ENCODE data around the gene BSCL2. TPM values are rescaled to one million over a fixed set of nuclear protein-coding genes. Genes with fewer than 3 reads are reported as not detected.
"Not testable (repeated sequence)": the region's sequence is repeated elsewhere in the genome, so short reads cannot be mapped to it uniquely, and the experiment has no call there.

BSCL2 gene
- total RNA-seq, 1 donor from 2014 or later, result 23.7 TPM

DNA sequence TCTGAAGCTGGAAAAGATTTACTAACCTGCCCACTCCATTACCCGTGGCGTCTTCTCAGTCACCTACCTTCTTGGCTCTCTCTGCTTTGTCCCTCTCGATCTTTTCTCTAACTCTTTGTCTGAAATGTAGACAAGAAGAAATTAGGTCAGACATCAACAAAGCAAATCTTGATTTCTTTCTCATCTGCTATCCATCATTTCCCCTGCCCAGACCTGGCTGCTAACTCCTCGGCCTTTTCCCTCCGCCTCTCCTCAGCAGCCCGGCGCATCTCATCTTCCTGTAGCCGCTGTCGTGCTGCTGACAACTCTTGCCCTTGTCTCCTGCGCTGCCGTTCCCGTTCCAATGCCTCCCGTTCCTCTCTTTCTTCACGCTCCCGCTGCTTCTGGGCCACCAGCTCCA lies 29.5 kb downstream of the BSCL2 start:
- H3K36me3 ChIP-seq (ENCODE audit: control insufficient read depth, insufficient read depth, low read length), result peaks cover 5% of the 10 kb centered on the region
- FAIRE-seq, result no peak

DNA sequence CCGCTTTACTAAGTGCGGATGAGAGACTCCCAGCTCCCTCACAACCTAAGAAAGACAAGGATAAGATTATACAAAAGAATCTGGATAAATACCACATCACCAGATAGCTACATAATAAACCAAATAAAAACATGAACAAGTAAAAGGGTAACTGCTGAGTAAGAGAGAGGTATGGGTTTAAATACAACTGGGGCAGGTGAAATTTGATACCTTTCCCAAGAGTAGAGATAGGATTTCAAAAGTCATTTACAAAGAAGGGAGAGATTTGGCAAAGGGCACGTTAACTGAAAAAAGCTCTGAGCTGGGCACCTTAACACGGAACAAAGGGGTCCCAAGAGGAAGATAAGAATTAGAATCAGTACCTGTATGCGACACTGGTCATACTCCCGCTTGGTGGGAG lies 30.1 kb downstream of the BSCL2 start:
- Histone ChIP-seq H3K4me3 (ENCODE audit: low read depth, low read length) (no peak overlapping the region), H3K27me3 (ENCODE audit: control insufficient read depth, insufficient read depth, low read length) (no peaks in the 10 kb centered on the region), H3K36me3 (ENCODE audit: control insufficient read depth, insufficient read depth, low read length) (peaks cover 5% of the 10 kb centered on the region)
- no peak for FAIRE-seq
- TF ChIP-seq, protein P1, sequence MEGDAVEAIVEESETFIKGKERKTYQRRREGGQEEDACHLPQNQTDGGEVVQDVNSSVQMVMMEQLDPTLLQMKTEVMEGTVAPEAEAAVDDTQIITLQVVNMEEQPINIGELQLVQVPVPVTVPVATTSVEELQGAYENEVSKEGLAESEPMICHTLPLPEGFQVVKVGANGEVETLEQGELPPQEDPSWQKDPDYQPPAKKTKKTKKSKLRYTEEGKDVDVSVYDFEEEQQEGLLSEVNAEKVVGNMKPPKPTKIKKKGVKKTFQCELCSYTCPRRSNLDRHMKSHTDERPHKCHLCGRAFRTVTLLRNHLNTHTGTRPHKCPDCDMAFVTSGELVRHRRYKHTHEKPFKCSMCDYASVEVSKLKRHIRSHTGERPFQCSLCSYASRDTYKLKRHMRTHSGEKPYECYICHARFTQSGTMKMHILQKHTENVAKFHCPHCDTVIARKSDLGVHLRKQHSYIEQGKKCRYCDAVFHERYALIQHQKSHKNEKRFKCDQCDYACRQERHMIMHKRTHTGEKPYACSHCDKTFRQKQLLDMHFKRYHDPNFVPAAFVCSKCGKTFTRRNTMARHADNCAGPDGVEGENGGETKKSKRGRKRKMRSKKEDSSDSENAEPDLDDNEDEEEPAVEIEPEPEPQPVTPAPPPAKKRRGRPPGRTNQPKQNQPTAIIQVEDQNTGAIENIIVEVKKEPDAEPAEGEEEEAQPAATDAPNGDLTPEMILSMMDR (IDR thresholded peaks at IDR 0.05; ENCODE audit: insufficient read depth, low read length, severe bottlenecking), result no peak
- no peak for DNase-seq (ENCODE audit: low read depth)

More for the DNA sequence above, 29.5 kb downstream of the BSCL2 start:
- DNase-seq (ENCODE audit: low read depth), result no peak
- H3K27me3 ChIP-seq (ENCODE audit: control insufficient read depth, insufficient read depth, low read length), result no peaks in the 10 kb centered on the region
- H3K4me3 ChIP-seq (ENCODE audit: low read depth, low read length), result no peak overlapping the region
- TF ChIP-seq, protein P1 (IDR thresholded peaks at IDR 0.05; ENCODE audit: insufficient read depth, low read length, severe bottlenecking), result no peak

DNA sequence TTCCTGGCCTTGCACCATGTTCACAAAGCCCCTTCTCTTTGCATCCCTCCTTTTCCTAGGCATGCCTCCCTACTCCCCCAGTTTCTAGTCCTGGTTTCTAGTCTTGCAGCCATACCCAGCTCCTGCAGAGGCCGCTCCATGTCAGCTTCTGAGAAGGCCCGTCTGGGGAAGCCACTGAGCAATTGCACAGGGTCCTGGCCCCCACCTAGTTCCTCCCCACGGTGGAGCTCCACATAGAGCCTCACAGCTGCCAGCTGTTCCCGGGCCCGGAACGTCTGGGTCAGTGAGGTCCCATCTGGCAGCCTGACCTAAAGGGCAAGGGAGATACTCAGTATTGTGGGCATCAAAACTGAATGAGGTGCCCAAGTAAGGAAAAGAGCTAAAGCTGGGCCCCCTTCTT lies 30.5 kb downstream of the BSCL2 start:
- FAIRE-seq (no peak), DNase-seq (ENCODE audit: low read depth) (no peak)
- no peaks in the 10 kb centered on the region for H3K27me3 ChIP-seq (ENCODE audit: control insufficient read depth, insufficient read depth, low read length)
- H3K4me3 ChIP-seq (ENCODE audit: low read depth, low read length), result no peak overlapping the region
- TF ChIP-seq, protein P1 (IDR thresholded peaks at IDR 0.05; ENCODE audit: insufficient read depth, low read length, severe bottlenecking), result no peak
- H3K36me3 ChIP-seq (ENCODE audit: control insufficient read depth, insufficient read depth, low read length), result peaks cover 5% of the 10 kb centered on the region

DNA sequence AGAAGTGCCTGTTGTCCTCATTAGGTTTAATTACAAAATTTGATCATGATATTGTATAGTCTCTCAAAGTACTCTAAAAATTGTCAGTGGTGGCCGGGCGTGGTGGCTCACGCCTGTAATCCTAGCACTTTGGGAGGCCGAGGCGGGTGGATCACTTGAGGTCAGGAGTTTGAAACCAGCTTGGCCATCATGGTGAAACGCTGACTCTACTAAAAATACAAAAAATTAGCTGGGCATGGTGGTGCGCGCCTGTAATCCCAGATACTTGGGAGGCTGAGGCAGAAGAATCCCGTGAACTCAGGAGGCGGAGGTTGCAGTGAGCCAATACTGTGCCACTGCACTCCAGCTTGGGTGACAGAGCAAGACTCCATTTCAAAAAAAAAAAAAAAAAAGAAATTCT lies 31.8 kb downstream of the BSCL2 start:
- not testable (repeated sequence) for DNase-seq (ENCODE audit: low read depth)

DNA sequence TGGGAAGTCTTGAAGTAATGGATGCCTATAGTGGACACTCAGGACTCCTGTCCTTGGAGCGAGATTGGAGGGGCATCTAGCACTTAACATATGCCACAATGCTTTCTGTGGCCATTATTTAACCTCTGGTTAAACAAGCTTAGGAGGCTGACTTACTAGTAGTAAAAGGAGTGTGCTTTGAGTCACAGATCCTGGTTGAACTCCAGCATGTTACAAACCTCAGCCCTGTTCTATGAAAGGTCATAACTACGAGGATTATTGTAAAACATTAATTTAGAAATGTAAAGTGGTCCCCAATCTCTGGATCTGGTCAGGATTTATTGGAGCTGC lies 34.1 kb downstream of the BSCL2 start:
- Histone ChIP-seq H3K36me3 (ENCODE audit: control insufficient read depth, insufficient read depth, low read length) (peaks cover 5% of the 10 kb centered on the region), H3K4me3 (ENCODE audit: low read depth, low read length) (no peak overlapping the region), H3K27me3 (ENCODE audit: control insufficient read depth, insufficient read depth, low read length) (no peaks in the 10 kb centered on the region)
- DNase-seq (ENCODE audit: low read depth) (no peak), FAIRE-seq (no peak)
- TF ChIP-seq, protein P1 (IDR thresholded peaks at IDR 0.05; ENCODE audit: insufficient read depth, low read length, severe bottlenecking), result no peak

More for the DNA sequence above, 31.8 kb downstream of the BSCL2 start:
- H3K36me3 ChIP-seq (ENCODE audit: control insufficient read depth, insufficient read depth, low read length); FAIRE-seq; H3K27me3 ChIP-seq (ENCODE audit: control insufficient read depth, insufficient read depth, low read length); H3K4me3 ChIP-seq (ENCODE audit: low read depth, low read length): not testable (repeated sequence)

DNA sequence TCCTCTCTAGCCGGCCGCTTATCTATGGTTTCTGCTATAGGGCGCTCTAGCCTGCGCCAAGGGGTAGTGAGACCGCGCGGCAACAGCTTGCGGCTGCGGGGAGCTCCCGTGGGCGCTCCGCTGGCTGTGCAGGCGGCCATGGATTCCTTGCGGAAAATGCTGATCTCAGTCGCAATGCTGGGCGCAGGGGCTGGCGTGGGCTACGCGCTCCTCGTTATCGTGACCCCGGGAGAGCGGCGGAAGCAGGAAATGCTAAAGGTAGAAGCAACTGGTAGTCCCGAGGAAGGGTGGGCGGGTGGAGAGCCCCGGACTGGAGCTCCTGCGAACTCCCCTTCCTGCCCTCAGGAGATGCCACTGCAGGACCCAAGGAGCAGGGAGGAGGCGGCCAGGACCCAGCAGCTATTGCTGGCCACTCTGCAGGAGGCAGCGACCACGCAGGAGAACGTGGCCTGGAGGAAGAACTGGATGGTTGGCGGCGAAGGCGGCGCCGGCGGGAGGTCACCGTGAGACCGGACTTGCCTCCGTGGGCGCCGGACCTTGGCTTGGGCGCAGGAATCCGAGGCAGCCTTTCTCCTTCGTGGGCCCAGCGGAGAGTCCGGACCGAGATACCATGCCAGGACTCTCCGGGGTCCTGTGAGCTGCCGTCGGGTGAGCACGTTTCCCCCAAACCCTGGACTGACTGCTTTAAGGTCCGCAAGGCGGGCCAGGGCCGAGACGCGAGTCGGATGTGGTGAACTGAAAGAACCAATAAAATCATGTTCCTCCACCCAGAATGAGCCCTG lies 35.4 kb downstream of the BSCL2 start, which contains the start of the genes LBHD1 and UQCC3:
Gene LBHD1, minus strand, starts transcription at position 660 of the 782 bp plus-strand sequence. CDS start 2,236 bp downstream, outside the sequence.
Gene UQCC3, plus strand, starts transcription at position 66 of the 782 bp plus-strand sequence. Its CDS starts 73 bp downstream, at position 139.
- no peak for FAIRE-seq
- peak within 1 kb of the TSS; percentile 87 for H3K4me3 ChIP-seq (ENCODE audit: low read depth, low read length)
- H3K27me3 ChIP-seq (ENCODE audit: control insufficient read depth, insufficient read depth, low read length), result no peaks in the 10 kb centered on the region
- peaks cover 4% of the 10 kb centered on the region for H3K36me3 ChIP-seq (ENCODE audit: control insufficient read depth, insufficient read depth, low read length)
- peak; percentile 74 for DNase-seq (ENCODE audit: low read depth)
- TF ChIP-seq, protein P1 (IDR thresholded peaks at IDR 0.05; ENCODE audit: insufficient read depth, low read length, severe bottlenecking), result no peak

All from bronchial epithelial cell (primary cell).